ENCODE measurements around the gene TMC7.

The TMC7 gene

GRCh38 chr16:19089410-19089955, 105.7 kb downstream of the TMC7 start:
- no peak for DNase-seq (ENCODE audit: low spot score)

DNA sequence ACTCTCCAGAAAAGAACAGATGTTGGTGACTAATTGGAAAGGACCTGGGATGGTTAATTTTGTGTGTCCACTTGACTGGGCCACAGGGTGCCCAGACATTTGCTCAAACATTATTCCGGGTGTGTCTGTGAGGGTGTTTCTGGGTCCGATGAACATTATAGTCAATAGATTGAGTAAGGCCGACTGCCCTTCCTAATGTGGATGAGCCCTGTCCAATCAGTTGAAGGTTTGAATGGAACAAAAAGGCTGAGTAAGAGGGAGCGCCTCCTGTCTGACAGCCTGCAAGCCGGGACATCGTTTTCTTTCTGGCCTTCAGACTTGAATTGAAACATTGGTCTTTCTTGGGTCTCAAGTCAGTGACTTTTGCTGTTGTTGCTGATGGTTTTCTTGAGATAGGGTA, 107.2 kb downstream of the TMC7 start:
- no peak for DNase-seq (ENCODE audit: low spot score)

DNA sequence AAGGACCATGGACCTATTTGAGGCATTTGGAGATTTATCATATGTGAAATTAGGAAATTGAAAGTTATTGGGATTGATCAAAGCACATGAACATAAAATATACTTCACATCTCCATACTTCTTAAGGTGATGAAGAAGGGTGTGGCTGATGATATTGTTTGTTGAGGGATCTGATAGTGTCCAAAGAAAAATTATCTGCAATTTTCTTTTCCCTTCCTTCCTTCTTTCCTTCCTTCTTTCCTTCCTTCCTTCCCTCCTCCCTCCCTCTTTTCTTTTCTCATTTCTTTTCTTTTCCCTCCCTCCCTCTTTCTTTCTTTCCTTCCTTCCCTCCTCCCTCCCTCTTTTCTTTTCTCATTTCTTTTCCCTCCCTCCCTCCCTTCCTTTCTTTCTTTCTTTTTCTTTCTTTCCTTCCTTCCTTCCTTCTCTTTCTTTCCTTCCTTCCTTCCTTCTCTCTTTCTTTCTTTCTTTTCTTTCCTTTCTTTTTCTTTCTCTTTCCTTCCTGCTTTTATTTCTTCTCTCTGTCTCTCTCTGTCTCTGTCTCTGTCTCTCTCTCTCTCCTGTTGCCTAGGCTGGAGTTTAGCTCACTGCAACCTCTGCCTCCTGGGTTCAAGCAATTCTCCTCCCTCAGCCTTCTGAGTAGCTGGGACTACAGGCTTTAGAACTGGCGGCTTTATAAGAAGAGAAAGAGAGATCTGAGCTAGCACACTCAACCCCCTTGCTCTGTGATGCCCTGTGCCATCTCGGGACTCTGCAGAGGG, 109.1 kb downstream of the TMC7 start:
- DNase-seq (ENCODE audit: low spot score) = no peak

DNA sequence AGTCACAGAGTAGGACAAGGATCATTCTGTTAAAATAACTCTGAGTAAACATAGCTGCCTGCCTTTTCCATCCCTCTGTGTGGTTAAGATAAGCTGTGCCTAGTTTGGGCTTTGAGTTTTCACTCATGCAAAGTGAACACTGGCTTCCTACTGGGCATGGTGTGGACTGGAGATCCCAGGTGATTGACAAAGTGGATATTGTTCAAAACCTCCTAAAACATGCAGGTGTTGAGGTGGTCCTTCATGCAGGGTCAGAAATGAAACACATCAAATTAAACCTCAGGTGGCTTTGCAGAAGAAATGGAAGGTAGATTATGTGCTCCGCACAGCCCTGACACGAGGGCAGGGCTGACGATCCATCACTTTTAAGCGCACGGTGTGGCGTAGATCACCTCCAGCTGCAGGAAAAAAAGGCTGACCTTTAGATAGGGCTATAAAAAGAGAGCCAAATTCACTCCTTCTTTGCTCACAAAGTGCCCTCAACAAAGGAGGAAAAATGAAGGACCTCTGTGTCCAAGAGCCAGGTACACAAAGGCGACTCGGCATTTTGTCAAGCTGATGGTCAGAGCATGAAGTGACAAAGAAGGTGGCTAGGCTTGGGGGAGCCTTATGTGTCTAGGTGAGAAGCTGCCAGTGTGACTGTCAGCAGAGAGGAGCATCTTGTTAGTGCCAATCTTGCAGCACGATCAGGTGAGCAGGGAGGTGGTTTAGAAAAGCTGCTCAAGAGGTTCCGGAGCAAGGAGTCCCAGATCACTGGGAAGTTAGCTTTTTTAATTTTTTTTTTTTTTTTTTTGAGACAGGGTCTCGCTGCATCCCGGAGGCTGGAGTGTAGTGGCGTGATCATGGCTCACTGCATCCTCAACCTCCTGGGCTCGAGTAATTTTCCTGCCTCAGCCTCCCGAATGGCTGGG, 110.2 kb downstream of the TMC7 start:
- DNase-seq (ENCODE audit: low spot score) = no peak

- DNase-seq (ENCODE audit: low spot score) = no peak
These were observed 111.0 kb downstream of the TMC7 start for GRCh38 chr16:19094542-19095365.

DNA sequence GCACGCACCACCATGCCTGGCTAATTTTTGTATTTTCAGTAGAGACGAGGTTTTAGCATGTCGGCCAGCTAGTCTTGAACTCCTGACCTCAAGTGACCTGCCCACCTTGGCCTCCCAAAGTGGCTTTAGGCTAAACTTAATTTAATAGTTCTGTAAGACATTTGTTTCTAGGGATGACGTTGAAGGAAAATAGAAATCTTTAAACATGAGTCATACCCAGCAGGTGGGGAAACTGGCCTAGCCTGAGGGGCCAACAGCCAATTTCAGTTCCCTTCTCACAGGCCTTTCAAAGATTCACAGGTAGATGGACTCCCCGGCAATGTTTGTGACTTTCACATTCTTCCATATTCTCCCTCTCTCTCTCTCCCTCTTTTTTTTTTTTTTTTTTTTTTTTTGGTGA, 111.9 kb downstream of the TMC7 start:
- DNase-seq (ENCODE audit: low spot score) = no peak

DNA sequence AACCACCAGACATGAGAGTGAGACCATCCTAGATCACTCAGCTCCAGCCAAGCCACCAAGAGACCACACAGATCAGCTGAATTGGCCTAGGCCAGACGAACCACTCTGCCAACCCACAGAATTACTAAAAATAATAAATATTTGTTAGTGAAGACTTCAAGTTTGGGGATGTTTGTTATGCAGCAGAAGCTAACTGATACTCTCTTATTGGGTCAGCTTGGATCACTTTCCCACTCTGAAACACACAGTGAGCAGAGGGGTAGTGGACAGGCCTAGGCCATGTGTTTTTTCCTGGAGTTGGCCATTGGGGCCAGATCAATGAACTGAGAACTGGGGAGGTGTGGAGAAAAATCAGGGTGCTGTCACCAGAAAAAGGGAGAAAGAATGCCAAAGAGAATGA, 114.4 kb downstream of the TMC7 start:
- no peak for DNase-seq (ENCODE audit: low spot score)

DNA sequence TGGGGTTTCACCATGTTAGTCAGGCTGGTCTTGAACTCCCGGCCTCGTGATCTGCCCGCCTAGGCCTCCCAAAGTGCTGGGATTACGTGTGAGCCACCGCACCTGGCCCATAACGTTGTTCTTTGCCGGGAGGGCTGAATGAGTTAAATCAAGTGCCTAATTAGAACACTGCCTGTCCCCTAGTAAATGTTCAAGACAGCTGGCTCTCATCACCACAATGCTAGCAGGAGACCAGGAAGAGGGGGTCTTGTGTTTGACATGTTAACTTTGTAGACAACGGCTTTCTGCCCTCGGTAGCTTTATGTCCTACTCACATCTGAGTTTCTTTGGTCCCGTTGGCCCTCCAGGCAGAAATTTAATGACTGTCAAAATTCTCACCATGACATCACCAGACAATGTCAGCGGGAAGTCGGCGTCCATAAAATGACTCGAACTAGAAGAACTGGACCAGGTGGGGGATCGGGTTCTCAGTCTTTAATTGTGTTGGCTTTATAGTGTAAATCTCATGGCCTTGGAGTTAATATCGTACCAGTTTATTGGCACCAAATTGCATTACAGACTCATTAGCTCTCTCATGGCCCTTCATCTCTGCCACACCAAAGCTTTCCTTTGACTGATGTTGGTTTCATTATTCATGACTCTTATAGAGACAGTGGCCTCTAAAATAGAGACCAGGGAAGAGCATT, 118.6 kb downstream of the TMC7 start:
- DNase-seq (ENCODE audit: low spot score) = no peak

GRCh38 chr16:19104607-19105006, 120.9 kb downstream of the TMC7 start:
- DNase-seq (ENCODE audit: low spot score) = no peak

GRCh38 chr16:19105131-19105530, 121.4 kb downstream of the TMC7 start:
- DNase-seq (ENCODE audit: low spot score) = no peak

- DNase-seq (ENCODE audit: low spot score) = no peak
These were observed 122.3 kb downstream of the TMC7 start for GRCh38 chr16:19105891-19106624.

DNA sequence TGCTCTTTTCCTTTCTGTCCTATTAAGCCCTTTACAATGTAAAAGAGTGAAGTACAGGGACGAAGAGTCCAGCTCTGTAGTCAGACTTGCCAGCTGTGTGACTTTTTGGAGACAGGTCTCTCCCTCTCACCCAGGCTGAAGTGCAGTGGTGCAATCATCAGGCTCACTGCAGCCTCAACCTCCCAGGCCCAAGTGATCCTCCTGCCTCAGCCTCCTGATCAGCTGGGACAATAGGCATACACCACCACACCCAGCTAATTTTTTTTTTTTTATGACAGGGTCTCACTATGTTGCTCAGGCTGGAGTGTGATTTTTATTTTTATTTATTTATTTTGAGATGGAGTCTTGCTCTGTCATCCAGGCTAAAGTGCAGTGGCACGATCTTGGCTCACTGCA, 122.9 kb downstream of the TMC7 start:
- DNase-seq (ENCODE audit: low spot score) = no peak

DNA sequence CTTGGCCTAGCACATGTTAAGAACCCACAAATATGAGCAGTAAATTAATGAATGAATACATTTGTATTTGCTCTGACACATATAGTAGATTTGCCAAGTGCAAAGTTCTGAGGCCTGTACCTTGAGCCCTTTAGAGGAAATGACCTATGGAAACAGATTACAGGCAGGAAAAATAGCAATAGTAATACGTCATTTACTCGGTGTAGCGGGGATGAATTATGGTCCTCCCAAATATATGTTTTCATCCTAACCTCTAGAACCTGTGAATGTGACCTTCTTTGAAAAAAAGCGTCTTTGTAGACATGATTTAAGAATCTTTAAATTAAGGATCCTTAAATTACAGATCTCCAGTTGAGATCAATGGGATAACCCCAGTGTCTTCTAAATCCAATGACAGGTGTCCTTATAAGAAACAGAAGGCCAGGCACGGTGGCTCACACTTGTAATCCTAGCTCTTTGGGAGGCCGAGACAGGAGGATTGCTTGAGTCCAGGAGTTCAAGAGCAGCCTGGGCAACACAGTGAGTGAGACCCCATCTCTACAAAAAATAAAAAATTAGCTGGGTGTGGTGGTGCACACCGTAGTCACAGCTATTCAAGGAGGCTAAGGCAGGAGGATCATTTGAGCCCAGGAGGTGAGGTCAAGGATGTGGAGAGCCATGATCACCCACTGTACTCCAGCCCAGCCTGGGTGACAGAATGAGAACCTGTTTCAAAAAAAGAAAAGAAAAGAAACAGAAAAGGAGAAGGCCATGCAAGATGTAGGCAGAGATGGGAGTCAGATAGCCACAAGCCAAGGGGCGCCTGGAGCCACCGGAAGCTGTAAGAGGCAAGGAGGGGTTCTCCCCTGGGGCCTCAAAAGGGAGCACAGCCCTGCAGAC, 124.9 kb downstream of the TMC7 start:
- no peak for DNase-seq (ENCODE audit: low spot score)

DNA sequence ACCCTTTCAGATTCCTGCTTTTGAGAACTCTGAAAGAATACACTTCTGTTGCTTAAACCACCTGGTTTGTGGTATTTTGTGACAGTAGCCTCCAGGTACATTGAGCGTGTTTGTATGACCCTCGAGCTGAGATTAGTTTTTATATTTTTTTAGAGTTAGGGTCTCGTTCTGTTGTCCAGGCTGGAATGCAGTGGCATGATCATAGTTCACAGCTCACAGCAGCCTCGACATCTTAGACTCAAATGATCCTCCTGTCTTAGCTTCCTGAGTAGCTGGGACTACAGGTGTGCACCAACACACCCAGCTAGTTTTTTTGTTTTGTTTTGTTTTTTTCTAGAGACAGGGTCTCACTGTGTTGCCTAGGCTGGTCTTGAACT, 125.5 kb downstream of the TMC7 start:
- DNase-seq (ENCODE audit: low spot score) = no peak

DNA sequence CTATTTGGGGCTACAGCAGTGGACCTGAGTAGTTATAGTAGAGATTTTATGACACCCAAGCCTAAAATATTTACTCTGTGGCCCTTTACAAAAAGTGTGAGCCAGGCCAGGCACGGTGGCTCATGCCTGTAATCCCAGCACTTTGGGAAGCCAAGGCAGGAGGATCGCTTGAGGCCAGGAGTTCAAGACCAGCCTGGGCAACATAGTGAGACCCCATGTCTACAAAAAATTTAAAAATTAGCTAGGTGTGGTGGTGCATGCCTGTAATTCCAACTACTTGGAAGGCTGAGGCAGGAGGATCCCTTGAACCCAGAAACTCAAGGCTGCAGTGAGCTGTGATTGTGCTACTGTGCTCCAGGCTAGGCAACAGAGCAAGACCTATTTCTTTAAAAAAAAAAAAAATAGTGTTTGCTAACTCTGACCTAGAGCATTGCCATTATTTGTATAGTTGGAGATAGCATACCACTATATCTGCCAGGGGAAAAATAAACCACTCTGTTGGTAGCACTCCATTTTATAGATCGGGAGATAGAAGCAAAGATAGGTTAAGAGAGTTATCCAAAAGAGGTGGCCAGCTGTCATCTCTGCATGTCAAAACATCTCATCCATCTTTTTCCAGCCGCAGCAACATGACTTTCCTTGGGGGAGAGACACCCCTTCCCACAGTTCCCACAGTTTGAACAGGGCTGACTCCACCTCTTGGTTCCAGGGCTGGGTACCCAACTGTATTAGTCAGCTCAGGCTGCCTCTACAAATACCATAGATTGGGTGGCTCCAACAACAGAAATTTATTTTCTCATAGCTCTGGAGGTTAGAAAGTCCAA, 127.0 kb downstream of the TMC7 start:
- DNase-seq (ENCODE audit: low spot score) = no peak

- DNase-seq (ENCODE audit: low spot score) = no peak
These were observed 128.3 kb downstream of the TMC7 start for GRCh38 chr16:19112099-19112407.

All from iPS-NIHi11 (cell line).